ENCODE data around the gene AADACL3.
"Not testable (repeated sequence)": the region's sequence is repeated elsewhere in the genome, so short reads cannot be mapped to it uniquely, and the experiment has no call there.

AADACL3 gene

DNA sequence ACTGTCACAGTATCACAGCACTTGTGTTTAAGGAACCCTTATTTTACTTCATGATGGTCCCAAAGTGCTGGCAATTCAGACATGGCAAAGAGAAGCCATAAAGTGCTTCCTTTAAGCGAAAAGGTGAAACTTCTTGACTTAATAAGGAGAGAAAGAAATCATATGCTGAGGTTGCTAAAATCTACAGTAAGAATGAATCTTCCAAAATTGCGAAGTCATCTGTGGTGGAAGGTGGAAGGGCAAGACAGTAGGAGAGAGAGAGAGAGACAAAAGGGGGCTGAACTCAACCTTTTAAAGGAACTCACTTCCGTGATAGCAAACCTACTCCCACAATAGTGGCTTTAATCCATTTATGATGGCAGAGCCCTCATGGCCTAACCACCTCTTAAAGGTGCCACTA, 19.3 kb upstream of the AADACL3 start:
- no peaks in the 10 kb centered on the region for H3K4me1 ChIP-seq
- H4K20me1 ChIP-seq: no peaks in the 10 kb centered on the region
- no peaks in the 10 kb centered on the region for H3K27me3 ChIP-seq
- no peaks in the 10 kb centered on the region; the same call in 1 of the 2 replicates for H3K9me3 ChIP-seq
- H3K4me3 ChIP-seq: no peak overlapping the region
- H3K27ac ChIP-seq: no peak overlapping the region
- H3K36me3 ChIP-seq: no peaks in the 10 kb centered on the region
- H3K9ac ChIP-seq: no peak overlapping the region
- no peak for TF ChIP-seq Cebpa-rat (IDR thresholded peaks at IDR 0.05)
- H3K4me2 ChIP-seq: no peak overlapping the region

DNA sequence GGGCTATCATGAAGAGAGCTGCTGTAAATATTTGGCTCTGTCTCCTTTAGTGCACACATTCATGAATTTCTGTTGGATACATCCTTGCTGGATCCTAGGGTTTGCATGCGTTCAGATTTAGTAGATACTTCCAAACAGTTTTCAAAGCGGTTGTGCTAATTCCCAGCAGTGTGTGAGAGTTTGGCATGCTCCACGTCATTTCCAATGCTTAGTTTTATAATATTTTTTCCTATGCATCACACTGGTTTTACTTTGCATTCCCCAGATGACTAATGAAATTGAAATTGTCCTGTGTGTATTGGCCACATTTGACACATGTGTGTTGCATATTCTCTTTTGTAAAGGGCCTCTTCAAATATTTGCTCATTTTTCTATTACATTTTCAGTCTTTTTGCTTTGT, 18.5 kb upstream of the AADACL3 start:
- Histone ChIP-seq H3K9me3 (peaks cover 7% of the 10 kb centered on the region; the same call in 1 of the 2 replicates), H3K9ac (no peak overlapping the region), H3K4me2 (no peak overlapping the region), H3K4me3 (no peak overlapping the region), H3K27ac (no peak overlapping the region), H3K27me3 (no peaks in the 10 kb centered on the region), H3K4me1 (no peaks in the 10 kb centered on the region), H3K36me3 (no peaks in the 10 kb centered on the region), H4K20me1 (no peaks in the 10 kb centered on the region)
- TF ChIP-seq Cebpa-rat (IDR thresholded peaks at IDR 0.05): no peak

DNA sequence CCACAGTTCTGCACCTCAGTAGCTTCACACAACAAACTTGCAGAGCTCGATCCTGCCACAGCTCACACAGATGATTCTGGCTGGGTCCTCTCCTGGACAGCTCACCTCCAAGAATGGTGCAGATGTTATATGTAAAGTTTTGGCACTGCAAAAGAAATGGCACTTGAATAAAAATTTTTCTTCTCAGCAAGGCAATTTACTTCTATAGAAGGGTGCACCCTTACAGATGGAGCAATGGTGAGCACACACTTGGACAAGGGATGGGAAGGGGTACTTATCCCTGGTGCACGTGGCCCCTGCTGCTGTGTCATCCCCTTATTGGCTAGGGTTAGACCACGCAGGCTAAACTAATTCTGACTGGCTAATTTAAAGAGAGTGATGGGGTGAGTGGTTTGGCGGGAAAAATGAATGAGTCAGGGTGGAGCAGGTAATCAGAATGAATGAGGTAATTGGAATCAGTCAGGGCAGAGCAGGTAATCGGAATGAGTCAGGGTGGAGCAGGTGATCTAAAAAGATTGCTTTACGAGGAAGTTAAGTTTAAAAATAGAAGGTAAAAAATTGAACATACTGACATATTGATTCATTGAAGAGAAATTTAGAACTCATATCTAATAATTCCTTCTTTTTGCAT, 12.0 kb upstream of the AADACL3 start:
- H3K27me3 ChIP-seq: no peaks in the 10 kb centered on the region
- no peaks in the 10 kb centered on the region for H4K20me1 ChIP-seq
- H3K36me3 ChIP-seq: no peaks in the 10 kb centered on the region
- no peak overlapping the region for H3K4me3 ChIP-seq
- H3K4me2 ChIP-seq: no peak overlapping the region
- no peak for TF ChIP-seq Cebpa-rat (IDR thresholded peaks at IDR 0.05)
- H3K4me1 ChIP-seq: no peaks in the 10 kb centered on the region
- H3K9me3 ChIP-seq: peaks cover 30% of the 10 kb centered on the region
- no peak overlapping the region for H3K27ac ChIP-seq
- no peak overlapping the region for H3K9ac ChIP-seq

DNA sequence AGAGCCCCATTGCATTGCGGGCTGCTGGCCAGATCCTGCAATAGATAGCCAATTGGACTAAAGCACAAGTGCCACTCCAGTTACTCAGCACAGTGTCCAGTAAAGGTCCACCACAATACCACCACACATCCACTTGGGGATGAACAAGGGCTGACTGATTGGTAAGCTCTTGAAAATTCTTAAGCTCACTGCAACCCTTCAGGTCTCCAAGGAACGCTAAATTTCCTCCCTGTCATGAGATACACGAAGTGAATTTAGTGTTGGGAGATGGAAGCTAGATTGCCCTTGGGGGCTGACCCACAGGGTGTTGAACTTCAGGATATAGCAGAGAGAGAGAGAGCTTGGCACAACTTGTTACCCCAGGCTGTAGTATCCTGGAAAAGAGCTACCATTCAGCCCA, 9.8 kb upstream of the AADACL3 start:
- H4K20me1 ChIP-seq: no peaks in the 10 kb centered on the region
- no peak overlapping the region for H3K9ac ChIP-seq
- no peaks in the 10 kb centered on the region for H3K4me1 ChIP-seq
- H3K27ac ChIP-seq: no peak overlapping the region
- no peaks in the 10 kb centered on the region for H3K36me3 ChIP-seq
- peaks cover 30% of the 10 kb centered on the region for H3K9me3 ChIP-seq
- H3K4me2 ChIP-seq: no peak overlapping the region
- no peaks in the 10 kb centered on the region for H3K27me3 ChIP-seq
- no peak for TF ChIP-seq Cebpa-rat (IDR thresholded peaks at IDR 0.05)
- no peak overlapping the region for H3K4me3 ChIP-seq

DNA sequence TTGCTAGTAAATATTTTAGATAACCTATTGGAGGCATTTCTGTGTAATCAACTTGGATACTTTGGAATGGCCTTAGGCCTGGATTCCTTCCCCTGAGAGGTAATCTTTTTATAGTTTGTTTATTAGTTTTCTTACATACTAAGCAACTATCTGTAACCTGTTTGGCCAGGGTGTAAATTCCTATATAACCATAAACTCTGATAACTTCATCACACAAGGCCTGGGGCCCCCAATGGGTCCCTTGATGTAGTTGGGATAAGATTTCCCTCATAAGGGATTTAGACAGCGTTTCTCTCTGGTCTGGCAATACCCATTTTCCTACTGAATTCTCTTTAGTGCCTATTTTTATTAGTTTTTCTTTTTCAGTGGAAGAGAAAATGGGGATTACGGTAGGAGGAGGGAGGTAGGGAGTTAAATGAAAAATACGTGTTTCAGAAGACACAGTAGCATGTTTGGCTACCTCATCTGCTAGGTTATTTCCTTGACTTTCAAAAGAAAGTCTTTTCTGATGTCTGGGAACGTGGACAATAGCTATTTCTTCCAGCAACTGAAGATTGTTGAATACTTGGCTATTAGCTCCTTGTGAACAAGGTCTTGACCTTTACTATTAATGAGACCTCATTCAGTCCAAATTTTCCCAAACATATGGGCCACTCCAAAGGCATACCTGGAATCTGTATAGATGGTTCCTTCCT, 7.4 kb upstream of the AADACL3 start:
- TF ChIP-seq Cebpa-rat (IDR thresholded peaks at IDR 0.05): no peak
- Histone ChIP-seq H3K9me3 (peaks cover 13% of the 10 kb centered on the region), H3K4me2 (no peak overlapping the region), H3K36me3 (no peaks in the 10 kb centered on the region), H3K27me3 (no peaks in the 10 kb centered on the region), H3K27ac (no peak overlapping the region), H4K20me1 (no peaks in the 10 kb centered on the region), H3K4me3 (no peak overlapping the region), H3K4me1 (no peaks in the 10 kb centered on the region), H3K9ac (no peak overlapping the region)

DNA sequence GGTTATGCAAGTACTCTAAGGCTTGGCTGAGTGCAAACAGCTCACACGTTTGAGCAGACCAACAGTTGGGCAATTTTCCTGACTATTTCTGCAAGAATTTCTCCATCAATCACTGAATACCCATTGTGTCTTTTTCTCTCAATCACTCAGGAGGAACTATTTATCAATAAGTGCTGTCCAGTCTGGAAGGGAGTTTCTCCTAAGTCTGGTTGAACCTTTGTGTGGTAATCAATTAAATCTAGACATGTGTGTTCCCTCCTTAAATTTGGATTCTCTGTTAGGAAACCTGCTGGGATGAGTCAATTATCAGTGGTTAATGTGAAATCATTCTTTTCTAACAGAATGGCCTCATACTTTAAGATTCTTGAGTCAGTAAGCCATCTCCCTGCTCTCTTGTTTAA, 6.8 kb upstream of the AADACL3 start:
- no peaks in the 10 kb centered on the region for H3K27me3 ChIP-seq
- no peak overlapping the region for H3K9ac ChIP-seq
- H3K36me3 ChIP-seq: no peaks in the 10 kb centered on the region
- no peak for TF ChIP-seq Cebpa-rat (IDR thresholded peaks at IDR 0.05)
- H3K4me1 ChIP-seq: no peaks in the 10 kb centered on the region
- peaks cover 8% of the 10 kb centered on the region for H3K9me3 ChIP-seq
- no peak overlapping the region for H3K27ac ChIP-seq
- H3K4me2 ChIP-seq: no peak overlapping the region
- no peaks in the 10 kb centered on the region for H4K20me1 ChIP-seq
- H3K4me3 ChIP-seq: no peak overlapping the region

DNA sequence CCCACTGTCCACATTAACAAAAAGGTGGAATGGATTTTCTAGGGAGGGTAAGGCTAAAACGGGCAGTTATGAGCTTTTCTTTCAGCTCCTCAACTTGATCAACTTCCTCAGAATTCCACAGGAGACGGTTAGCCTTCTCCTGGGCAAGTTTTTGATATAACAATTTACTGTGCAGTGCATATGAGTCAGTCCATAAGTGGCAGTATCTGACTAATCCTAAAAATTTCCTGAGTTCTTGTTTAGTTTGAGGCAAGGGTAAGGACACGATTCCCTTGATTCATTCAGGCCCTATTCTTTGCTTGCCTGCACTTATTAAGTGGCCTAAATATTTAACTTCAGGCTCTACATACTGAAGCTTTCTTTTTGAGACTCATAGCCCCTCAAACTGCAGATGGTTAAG, 6.2 kb upstream of the AADACL3 start:
- H3K27ac ChIP-seq: no peak overlapping the region
- no peaks in the 10 kb centered on the region for H3K4me1 ChIP-seq
- no peaks in the 10 kb centered on the region for H4K20me1 ChIP-seq
- H3K4me3 ChIP-seq: no peak overlapping the region
- no peak for TF ChIP-seq Cebpa-rat (IDR thresholded peaks at IDR 0.05)
- H3K9ac ChIP-seq: no peak overlapping the region
- H3K27me3 ChIP-seq: no peaks in the 10 kb centered on the region
- H3K4me2 ChIP-seq: no peak overlapping the region
- no peaks in the 10 kb centered on the region for H3K36me3 ChIP-seq
- 0 out of 2 replicates have a peak, but pooled peaks cover 2% of the 10 kb centered on the region for H3K9me3 ChIP-seq

DNA sequence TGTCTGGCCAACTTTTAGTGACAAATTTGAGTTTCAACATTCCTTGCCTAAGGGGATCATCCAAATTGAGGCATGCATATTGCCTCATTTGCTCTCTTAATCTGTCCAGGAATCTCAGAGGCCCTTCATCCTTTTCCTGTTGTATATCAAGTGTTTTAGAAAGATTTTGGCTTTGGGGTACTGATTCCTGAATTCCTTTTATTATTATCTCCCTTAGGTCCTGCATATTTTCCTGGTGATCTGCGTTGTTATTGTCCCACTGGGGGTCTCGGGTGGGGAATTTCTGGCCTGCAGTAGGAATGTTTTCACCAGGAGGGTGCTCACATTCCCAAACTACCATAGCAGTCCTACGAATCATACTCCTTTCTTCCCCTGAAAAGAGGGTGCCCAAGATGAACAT, 4.4 kb upstream of the AADACL3 start:
- no peak overlapping the region for H3K27ac ChIP-seq
- H4K20me1 ChIP-seq: no peaks in the 10 kb centered on the region
- no peaks in the 10 kb centered on the region for H3K27me3 ChIP-seq
- no peak overlapping the region for H3K4me2 ChIP-seq
- H3K4me1 ChIP-seq: no peaks in the 10 kb centered on the region
- no peaks in the 10 kb centered on the region for H3K9me3 ChIP-seq
- no peak overlapping the region for H3K4me3 ChIP-seq
- no peaks in the 10 kb centered on the region for H3K36me3 ChIP-seq
- no peak for TF ChIP-seq Cebpa-rat (IDR thresholded peaks at IDR 0.05)
- no peak overlapping the region for H3K9ac ChIP-seq

DNA sequence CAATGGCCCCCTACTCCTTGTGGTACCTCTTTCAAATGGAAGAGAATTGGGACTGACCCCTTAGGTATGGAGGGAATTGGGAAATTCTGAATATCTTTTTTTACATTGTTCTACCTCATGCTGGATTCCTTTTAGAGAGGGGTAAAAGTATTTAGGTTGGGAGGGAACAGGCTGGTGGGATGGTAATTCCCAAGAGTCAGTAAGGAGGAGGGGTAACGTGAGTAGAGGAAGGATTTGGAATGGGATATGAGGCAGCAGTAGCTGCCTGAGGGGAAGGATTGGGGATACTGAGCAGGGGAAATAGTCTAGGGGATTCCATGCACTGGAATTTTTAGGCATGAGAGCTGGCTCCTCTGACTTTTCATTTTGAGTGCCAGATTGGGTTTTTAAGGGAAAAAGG, 3.8 kb upstream of the AADACL3 start:
- no peak overlapping the region for H3K9ac ChIP-seq
- H3K4me1 ChIP-seq: no peaks in the 10 kb centered on the region

DNA sequence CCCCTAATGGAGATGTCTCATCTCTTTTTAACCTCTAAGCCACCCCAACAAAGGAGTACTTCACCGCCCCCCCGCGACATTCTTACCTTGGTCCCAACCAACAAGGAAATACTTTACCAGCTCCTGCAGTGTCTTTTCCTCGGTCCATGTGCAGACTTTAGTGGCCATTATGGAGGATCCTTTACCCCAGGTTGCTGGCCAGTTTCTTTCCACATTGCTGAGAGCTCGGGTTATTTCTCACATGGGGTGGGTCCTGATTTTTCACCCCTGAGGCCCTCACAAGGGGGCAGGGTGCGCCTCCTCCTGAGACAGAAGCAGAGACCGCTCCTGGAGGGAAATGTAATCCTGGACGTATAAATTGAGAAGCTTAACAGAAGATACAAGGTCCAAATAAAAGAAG, 3.0 kb upstream of the AADACL3 start:
- no peak overlapping the region for H3K4me2 ChIP-seq

More for the DNA sequence above, 3.8 kb upstream of the AADACL3 start:
- no peak overlapping the region for H3K4me3 ChIP-seq
- TF ChIP-seq Cebpa-rat (IDR thresholded peaks at IDR 0.05): no peak
- H3K9me3 ChIP-seq: no peaks in the 10 kb centered on the region
- no peaks in the 10 kb centered on the region for H3K27me3 ChIP-seq
- H3K27ac ChIP-seq: no peak overlapping the region
- no peaks in the 10 kb centered on the region for H3K36me3 ChIP-seq
- no peak overlapping the region for H3K4me2 ChIP-seq
- H4K20me1 ChIP-seq: no peaks in the 10 kb centered on the region

DNA sequence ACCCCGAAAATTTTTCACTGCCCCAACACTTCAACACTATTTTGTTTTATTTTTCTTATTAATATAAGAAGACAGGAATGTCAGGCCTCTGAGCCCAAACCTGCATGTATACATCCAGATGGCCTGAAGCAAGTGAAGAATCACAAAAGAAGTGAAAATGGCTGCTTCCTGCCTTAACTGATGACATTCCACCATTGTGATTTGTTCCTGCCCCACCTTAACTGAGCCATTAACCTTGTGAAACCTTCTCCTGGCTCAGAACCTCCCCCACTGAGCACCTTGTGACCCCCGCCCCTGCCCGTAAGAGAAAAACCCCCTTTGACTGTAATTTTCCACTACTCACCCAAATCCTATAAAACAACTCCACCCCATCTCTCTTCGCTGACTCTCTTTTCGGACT, 2.3 kb upstream of the AADACL3 start:
- H3K4me3 ChIP-seq, H3K4me1 ChIP-seq, H3K36me3 ChIP-seq, H3K9me3 ChIP-seq, H3K27me3 ChIP-seq, H3K4me2 ChIP-seq, H3K9ac ChIP-seq, H3K27ac ChIP-seq, H4K20me1 ChIP-seq: not testable (repeated sequence)

More for the DNA sequence above, 3.0 kb upstream of the AADACL3 start:
- no peak overlapping the region for H3K4me3 ChIP-seq
- no peaks in the 10 kb centered on the region for H4K20me1 ChIP-seq
- H3K27ac ChIP-seq: no peak overlapping the region
- H3K36me3 ChIP-seq: no peaks in the 10 kb centered on the region
- no peaks in the 10 kb centered on the region for H3K4me1 ChIP-seq
- TF ChIP-seq Cebpa-rat (IDR thresholded peaks at IDR 0.05): no peak
- H3K9me3 ChIP-seq: no peaks in the 10 kb centered on the region
- no peak overlapping the region for H3K9ac ChIP-seq
- no peaks in the 10 kb centered on the region for H3K27me3 ChIP-seq

All from BLaER1 (cell line).